Mesenchymal stem cell (in vitro differentiated cells and primary cell): ENCODE measurements around the gene IRF2BP2.
A peak's percentile ranks its signal among the peaks of the same experiment; 100 is the strongest.

Experiments used
- DNase-seq: peaks from one replicate; pipeline ENCODE4 v3.0.0-alpha.2; 2013
- H2AFZ ChIP-seq: one replicate; pipeline ENCODE4 v1.6.1; 2013; ENCODE audit warnings: low read depth, mild to moderate bottlenecking, control low read depth, inconsistent platforms, low read length, moderate library complexity
- H2AK5ac ChIP-seq: 2 replicates; pipeline ENCODE4 v1.6.1; 2013; ENCODE audit warnings: low read length, moderate library complexity, mild to moderate bottlenecking, inconsistent platforms; ENCODE audit not compliant: severe bottlenecking
- H2BK120ac ChIP-seq: one replicate; pipeline ENCODE4 v1.6.1; 2013; ENCODE audit warnings: low read depth, mild to moderate bottlenecking, inconsistent platforms, low read length, moderate library complexity
- H2BK12ac ChIP-seq, 2 experiments: one replicate each; pipeline ENCODE4 v1.6.1; 2013; ENCODE audit warnings: inconsistent platforms in 2 of 2, low read length in 2 of 2, mild to moderate bottlenecking in 2 of 2, moderate library complexity in 2 of 2, control low read depth in 1 of 2
- H2BK15ac ChIP-seq: one replicate; pipeline ENCODE4 v1.6.1; 2013; ENCODE audit warnings: mild to moderate bottlenecking, low read depth, inconsistent platforms; ENCODE audit not compliant: poor library complexity, severe bottlenecking
- H2BK5ac ChIP-seq: 2 replicates; pipeline ENCODE4 v1.6.1; 2013; ENCODE audit warnings: low read depth, mild to moderate bottlenecking, low read length, control low read depth, inconsistent platforms; ENCODE audit not compliant: poor library complexity, severe bottlenecking
- H3K14ac ChIP-seq, 2 experiments: one replicate each; pipeline ENCODE4 v1.6.1; 2013; ENCODE audit warnings: inconsistent platforms in 2 of 2, low read length in 2 of 2, control low read depth in 1 of 2, mild to moderate bottlenecking in 1 of 2, moderate library complexity in 1 of 2
- H3K18ac ChIP-seq, 2 experiments: one replicate each; pipeline ENCODE4 v1.6.1; 2013; ENCODE audit warnings: inconsistent platforms in 2 of 2, low read length in 2 of 2, control low read depth in 1 of 2, low read depth in 1 of 2, mild to moderate bottlenecking in 1 of 2
- H3K23ac ChIP-seq, 2 experiments: one replicate each; pipeline ENCODE4 v1.6.1; 2013; ENCODE audit warnings: inconsistent platforms in 2 of 2, low read length in 2 of 2, mild to moderate bottlenecking in 2 of 2, moderate library complexity in 2 of 2, control low read depth in 1 of 2
- H3K27ac ChIP-seq: 2 replicates; pipeline ENCODE4 v1.5.1; 2013; ENCODE audit warnings: mild to moderate bottlenecking, moderate library complexity, low read length, control low read depth, inconsistent platforms; ENCODE audit not compliant: poor library complexity, severe bottlenecking
- H3K27me3 ChIP-seq, 2 experiments: 2 replicates each; pipeline versions ENCODE4 v1.6.1 to v1.7.0; 2013; ENCODE audit warnings: low read length in 2 of 2, mild to moderate bottlenecking in 2 of 2, moderate library complexity in 2 of 2, control low read depth in 1 of 2, inconsistent platforms in 1 of 2; ENCODE audit not compliant: control insufficient read depth in 1 of 2, insufficient read depth in 1 of 2
- H3K36me3 ChIP-seq, 2 experiments: 2 replicates each; pipeline versions ENCODE4 v1.6.1 to v1.7.0; 2013; ENCODE audit warnings: low read length in 2 of 2, control low read depth in 1 of 2, inconsistent platforms in 1 of 2, low read depth in 1 of 2, mild to moderate bottlenecking in 1 of 2; ENCODE audit not compliant: insufficient read depth in 2 of 2, control insufficient read depth in 1 of 2
- H3K4ac ChIP-seq, 2 experiments: one replicate each; pipeline ENCODE4 v1.6.1; 2013; ENCODE audit warnings: inconsistent platforms in 2 of 2, low read length in 2 of 2, mild to moderate bottlenecking in 2 of 2, moderate library complexity in 2 of 2, control low read depth in 1 of 2, low read depth in 1 of 2
- H3K4me1 ChIP-seq: 2 replicates; pipeline ENCODE4 v1.6.1; 2013; ENCODE audit warnings: low read depth, low read length, control low read depth; ENCODE audit not compliant: control insufficient read depth, insufficient read depth
- H3K4me2 ChIP-seq: 2 replicates; pipeline ENCODE4 v1.6.1; 2013; ENCODE audit warnings: low read length, mild to moderate bottlenecking, inconsistent platforms; ENCODE audit not compliant: poor library complexity, severe bottlenecking
- H3K4me3 ChIP-seq, 2 experiments: 2 replicates each; pipeline versions ENCODE4 v1.5.1 to v1.7.0; 2013; ENCODE audit warnings: low read length in 2 of 2, mild to moderate bottlenecking in 2 of 2, control low read depth in 1 of 2, low read depth in 1 of 2; ENCODE audit not compliant: insufficient read depth in 1 of 2
- H3K79me1 ChIP-seq: replicated peaks from 2 replicates; pipeline ENCODE4 v1.6.1; 2013; ENCODE audit warnings: mild to moderate bottlenecking, control low read depth, low read length, inconsistent platforms; ENCODE audit not compliant: poor library complexity, severe bottlenecking
- H3K9ac ChIP-seq: 2 replicates; pipeline ENCODE4 v1.7.0; 2013; ENCODE audit warnings: mild to moderate bottlenecking, low read length, moderate library complexity
- H3K9me3 ChIP-seq: 2 replicates; pipeline ENCODE4 v1.7.0; 2013; ENCODE audit warnings: mild to moderate bottlenecking, low read length; ENCODE audit not compliant: control insufficient read depth
- H4K8ac ChIP-seq: one replicate; pipeline ENCODE4 v1.6.1; 2013; ENCODE audit warnings: inconsistent platforms, mild to moderate bottlenecking, low read length, moderate library complexity
- H4K91ac ChIP-seq: one replicate; pipeline ENCODE4 v1.6.1; 2013; ENCODE audit warnings: mild to moderate bottlenecking, low read length, inconsistent platforms
- WGBS: methylation state at CpG from one replicate; pipeline ENCODE4 v1.1.7; 2013; ENCODE audit warnings: mixed read lengths; 5-methylcytosine and 5-hydroxymethylcytosine counted together

The IRF2BP2 gene

GRCh38 chr1:234619794-234620247, 9.8 kb upstream of the IRF2BP2 start:
- H2AK5ac ChIP-seq: no peak overlapping the region
- H2BK120ac ChIP-seq: no peak overlapping the region
- H2AFZ ChIP-seq: no peak overlapping the region
- no peak overlapping the region for H3K18ac ChIP-seq
- H2BK5ac ChIP-seq: peak overlapping the region; percentile 67
- peak overlapping the region; percentile 88 for H3K9ac ChIP-seq
- no peak overlapping the region for H2BK15ac ChIP-seq
- H3K36me3 ChIP-seq: no peaks in the 10 kb centered on the region
- 100% methylated on average over 2 of the region's 6 CpGs for WGBS
- no peaks in the 10 kb centered on the region for H3K9me3 ChIP-seq
- no peaks in the 10 kb centered on the region for H3K79me1 ChIP-seq
- no peak for DNase-seq
- H4K91ac ChIP-seq: no peak overlapping the region
- peaks cover 10% of the 10 kb centered on the region for H3K4me1 ChIP-seq
- no peak overlapping the region for H2BK12ac ChIP-seq
- H3K4me3 ChIP-seq: no peak overlapping the region
- no peak overlapping the region for H3K4me2 ChIP-seq
- H3K23ac ChIP-seq: no peak overlapping the region
- H4K8ac ChIP-seq: no peak overlapping the region
- H3K4ac ChIP-seq: no peak overlapping the region
- H3K14ac ChIP-seq: no peak overlapping the region
- H3K27me3 ChIP-seq: no peaks in the 10 kb centered on the region
- peak overlapping the region; percentile 86 for H3K27ac ChIP-seq

- Histone ChIP-seq H3K79me1 (no peaks in the 10 kb centered on the region), H3K4ac (peak overlapping the region; percentile 29 to 89), H3K9me3 (no peaks in the 10 kb centered on the region), H2BK120ac (peak overlapping the region; percentile 92), H3K23ac (no peak overlapping the region), H2BK15ac (no peak overlapping the region), H3K36me3 (no peaks in the 10 kb centered on the region), H4K91ac (peak overlapping the region; percentile 34), H3K4me1 (peaks cover 10% of the 10 kb centered on the region), H2AFZ (no peak overlapping the region), H4K8ac (no peak overlapping the region), H2BK12ac (peak overlapping the region; percentile 80 to 83), H2BK5ac (peak overlapping the region; percentile 98), H3K14ac (no peak overlapping the region), H3K4me2 (no peak overlapping the region), H3K27me3 (no peaks in the 10 kb centered on the region), H3K4me3 (no peak overlapping the region), H2AK5ac (peak overlapping the region; percentile 76), H3K18ac (peak overlapping the region; percentile 28 to 88), H3K27ac (peak overlapping the region; percentile 99), H3K9ac (peak overlapping the region; percentile 88)
- DNase-seq: no peak
- WGBS: 67% methylated on average over 1 of the region's 3 CpGs
Observed at GRCh38 chr1:234619071-234619480, 9.1 kb upstream of the IRF2BP2 start.

GRCh38 chr1:234618737-234619049, 8.7 kb upstream of the IRF2BP2 start:
- H2BK120ac ChIP-seq: peak overlapping the region; percentile 79
- H3K4me1 ChIP-seq: peaks cover 10% of the 10 kb centered on the region
- peak overlapping the region; percentile 29 to 89 for H3K4ac ChIP-seq
- H4K91ac ChIP-seq: no peak overlapping the region
- H3K27ac ChIP-seq: peak overlapping the region; percentile 99
- no peaks in the 10 kb centered on the region for H3K9me3 ChIP-seq
- H3K79me1 ChIP-seq: no peaks in the 10 kb centered on the region
- no peak overlapping the region for H3K14ac ChIP-seq
- no peak overlapping the region for H3K4me3 ChIP-seq
- no peak overlapping the region for H2BK15ac ChIP-seq
- H3K27me3 ChIP-seq: no peaks in the 10 kb centered on the region
- DNase-seq: no peak
- H3K23ac ChIP-seq: no peak overlapping the region
- H3K36me3 ChIP-seq: no peaks in the 10 kb centered on the region
- H3K18ac ChIP-seq: peak overlapping the region; percentile 87 to 88
- peak overlapping the region; percentile 76 for H2AK5ac ChIP-seq
- H2BK12ac ChIP-seq: peak overlapping the region; percentile 80 to 83
- H2BK5ac ChIP-seq: peak overlapping the region; percentile 98
- H2AFZ ChIP-seq: no peak overlapping the region
- 82% methylated on average over 5 of the region's 5 CpGs for WGBS
- H4K8ac ChIP-seq: peak overlapping the region; percentile 84
- H3K9ac ChIP-seq: peak overlapping the region; percentile 88
- no peak overlapping the region for H3K4me2 ChIP-seq

GRCh38 chr1:234617986-234618736, 8.2 kb upstream of the IRF2BP2 start:
- Histone ChIP-seq H2BK15ac (no peak overlapping the region), H2BK5ac (peak overlapping the region; percentile 98), H4K8ac (no peak overlapping the region), H3K4me1 (peaks cover 12% of the 10 kb centered on the region), H3K18ac (peak overlapping the region in 1 of 2 experiments; percentile 49), H3K79me1 (no peaks in the 10 kb centered on the region), H4K91ac (no peak overlapping the region), H3K23ac (no peak overlapping the region), H3K9ac (peak overlapping the region; percentile 88), H2AFZ (no peak overlapping the region), H2AK5ac (peak overlapping the region; percentile 76), H3K36me3 (no peaks in the 10 kb centered on the region), H3K9me3 (no peaks in the 10 kb centered on the region), H2BK120ac (peak overlapping the region; percentile 79), H2BK12ac (no peak overlapping the region), H3K4ac (peak overlapping the region; percentile 29 to 71), H3K14ac (no peak overlapping the region), H3K27ac (peak overlapping the region; percentile 99), H3K4me2 (no peak overlapping the region), H3K4me3 (peak overlapping the region in 1 of 2 experiments; percentile 6), H3K27me3 (no peaks in the 10 kb centered on the region)
- peak; percentile 58 for DNase-seq
- whole genome bisulfite sequencing: 66% methylated on average over 3 of the region's 7 CpGs
